ENCODE data around the gene CSMD2. TPM values are rescaled to one million over a fixed set of nuclear protein-coding genes. Genes with fewer than 3 reads are reported as not detected.

Gene CSMD2
- total and polyA plus RNA-seq, 2 of the 8 experiments (the other 6 are each of a cell fraction or from before 2014, with no cell fraction given), result 7.0 to 14.7 TPM

- H3K9ac ChIP-seq (replicated peaks in 1 of 4; ENCODE audit: extremely low read depth in 1 of 4, low read depth in 3 of 4, low read length in 3 of 4), result no peak overlapping the region
- H4K5ac ChIP-seq (ENCODE audit: insufficient read length, low read depth, low read length), result no peak overlapping the region
- H3K56ac ChIP-seq (replicated peaks; ENCODE audit: insufficient read length, low read depth, low read length), result no peak overlapping the region
- H4K20me1 ChIP-seq (replicated peaks in 1 of 2; ENCODE audit: control insufficient read depth in 1 of 2, insufficient read depth in 2 of 2, low read length in 2 of 2), result no peaks in the 10 kb centered on the region
- H3K4me3 ChIP-seq (ENCODE audit: extremely low read depth in 1 of 4, insufficient read depth in 2 of 4, low read depth in 3 of 4, low read length in 4 of 4), result no peak overlapping the region
- H2BK12ac ChIP-seq (ENCODE audit: low read depth, low read length), result no peak overlapping the region
- no peak overlapping the region for H4K8ac ChIP-seq (ENCODE audit: extremely low read depth, insufficient read depth, low read length)
- H2BK20ac ChIP-seq (ENCODE audit: low read length), result no peak overlapping the region
- no peaks in the 10 kb centered on the region for H3K79me1 ChIP-seq (ENCODE audit: low read depth, low read length)
- H3K9me3 ChIP-seq (ENCODE audit: insufficient read depth in 2 of 2, low read depth in 1 of 2, low read length in 1 of 2), result no peaks in the 10 kb centered on the region
- POLR2A ChIA-PET (ENCODE audit: partially characterized antibody), result no interaction called here
- no peaks in the 10 kb centered on the region for H3K23me2 ChIP-seq (ENCODE audit: low read depth, low read length)
- H3K4me2 ChIP-seq (ENCODE audit: insufficient read depth in 1 of 2, low read depth in 2 of 2, low read length in 2 of 2), result no peak overlapping the region
- no peaks in the 10 kb centered on the region for H3K4me1 ChIP-seq (replicated peaks in 1 of 4; ENCODE audit: control insufficient read depth in 3 of 4, insufficient read depth in 4 of 4, low read length in 3 of 4)
- H3K18ac ChIP-seq (ENCODE audit: extremely low read depth, low read length), result no peak overlapping the region
- H3K27ac ChIP-seq (ENCODE audit: low read depth, low read length), result no peak overlapping the region
- FAIRE-seq (no peak), DNase-seq (ENCODE audit: low read depth in 1 of 2, low spot score in 2 of 2) (no peak)
- H2BK15ac ChIP-seq (ENCODE audit: low read length), result no peak overlapping the region
- no peak overlapping the region for H3K14ac ChIP-seq (ENCODE audit: insufficient read length)
- no peaks in the 10 kb centered on the region for H3K27me3 ChIP-seq (replicated peaks in 1 of 4; ENCODE audit: control insufficient read depth in 3 of 4, extremely low read depth in 1 of 4, insufficient read depth in 3 of 4, low read length in 3 of 4)
- H2BK5ac ChIP-seq (ENCODE audit: low read depth, low read length), result no peak overlapping the region
- TF ChIP-seq EP300 (IDR thresholded peaks at IDR 0.05; ENCODE audit: borderline replicate concordance in 1 of 2, low read depth in 2 of 2, low read length in 2 of 2) (no peak), JUN (IDR thresholded peaks at IDR 0.05; ENCODE audit: low read depth, low read length) (no peak), EZH2 (IDR thresholded peaks at IDR 0.05; ENCODE audit: low read depth, low read length, severe bottlenecking) (no peak), JUND (IDR thresholded peaks at IDR 0.05; ENCODE audit: low read length) (no peak), CBX8 (IDR thresholded peaks at IDR 0.05; ENCODE audit: borderline replicate concordance, low read depth, low read length) (no peak), PHF8 (conservative IDR thresholded peaks at IDR 0.05; ENCODE audit: low read depth, low read length) (no peak), SP4 (IDR thresholded peaks at IDR 0.05; ENCODE audit: low read length) (no peak), HDAC2 (IDR thresholded peaks at IDR 0.05; ENCODE audit: borderline replicate concordance in 1 of 2, low read depth in 2 of 2, low read length in 2 of 2) (no peak), SIN3A (conservative IDR thresholded peaks at IDR 0.05 in 1 of 2, IDR thresholded peaks at IDR 0.05 in 1 of 2; ENCODE audit: low read depth in 1 of 2, low read length in 2 of 2) (no peak), SP1 (IDR thresholded peaks at IDR 0.05; ENCODE audit: low read depth, low read length) (no peak), HDAC6 (IDR thresholded peaks at IDR 0.05; ENCODE audit: low read depth, low read length) (no peak), TAF7 (optimal IDR thresholded peaks at IDR 0.05; ENCODE audit: borderline replicate concordance, low read depth, low read length) (no peak)
- TF ChIP-seq, protein P1, sequence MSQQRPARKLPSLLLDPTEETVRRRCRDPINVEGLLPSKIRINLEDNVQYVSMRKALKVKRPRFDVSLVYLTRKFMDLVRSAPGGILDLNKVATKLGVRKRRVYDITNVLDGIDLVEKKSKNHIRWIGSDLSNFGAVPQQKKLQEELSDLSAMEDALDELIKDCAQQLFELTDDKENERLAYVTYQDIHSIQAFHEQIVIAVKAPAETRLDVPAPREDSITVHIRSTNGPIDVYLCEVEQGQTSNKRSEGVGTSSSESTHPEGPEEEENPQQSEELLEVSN (IDR thresholded peaks at IDR 0.05), result no peak
- 81% methylated on average over 9 of the region's 9 CpGs; no CpG with 5 or more reads in 1 of the 2 experiments for WGBS, 2 experiments (ENCODE audit: extremely low coverage in 1 of 2, insufficient coverage in 1 of 2, insufficient read length in 1 of 2, insufficient replicate concordance in 2 of 2, low coverage in 1 of 2, low lambda C conversion rate in 2 of 2, missing lambda C conversion rate in 1 of 2)
- no peaks in the 10 kb centered on the region for H3K36me3 ChIP-seq (ENCODE audit: control insufficient read depth in 2 of 4, insufficient read depth in 4 of 4, low read length in 3 of 4)
- no peaks in the 10 kb centered on the region for H3K79me2 ChIP-seq (ENCODE audit: control insufficient read depth in 1 of 2, insufficient read depth in 2 of 2, low read length in 2 of 2)
- CTCF ChIA-PET (ENCODE audit: partially characterized antibody), result interaction anchor here (0.6 kb wide), 1 partner anchor 170 kb away, joined by 5 read pairs; no protein-coding TSS in a partner anchor
- H3K23ac ChIP-seq (ENCODE audit: insufficient read length), result no peak overlapping the region
- H2BK120ac ChIP-seq (replicated peaks; ENCODE audit: low read depth, low read length), result no peak overlapping the region
- H3K4ac ChIP-seq (replicated peaks; ENCODE audit: insufficient read length, low read depth, low read length), result no peak overlapping the region
- no peak overlapping the region for H2AFZ ChIP-seq (ENCODE audit: low read length)
- no peak overlapping the region for H4K91ac ChIP-seq (replicated peaks; ENCODE audit: insufficient read length, low read length)
- no peak overlapping the region for H2AK5ac ChIP-seq (ENCODE audit: low read depth, low read length)
Observed at GRCh38 chr1:33561576-33561975, 603.5 kb downstream of the CSMD2 start.
